GM18519 (cell line): ENCODE measurements around the gene SCARF2.
"Not testable (repeated sequence)": the region's sequence is repeated elsewhere in the genome, so short reads cannot be mapped to it uniquely, and the experiment has no call there.

Experiments
- ATAC-seq: cut with Tn5 transposase; IDR thresholded peaks from one replicate; pipeline ENCODE4 v1.9.1; 2021; ENCODE audit warnings: mild to moderate bottlenecking, moderate library complexity; ENCODE audit not compliant: unreplicated experiment, low FRiP score

Gene SCARF2

GRCh38 chr22:20464096-20464614 lies 26.5 kb upstream of the SCARF2 start:
- ATAC-seq = no peak

GRCh38 chr22:20463324-20464095 lies 25.9 kb upstream of the SCARF2 start:
- ATAC-seq = no peak

GRCh38 chr22:20459862-20460261 lies 22.2 kb upstream of the SCARF2 start:
- no peak for ATAC-seq

GRCh38 chr22:20459152-20459542 lies 21.5 kb upstream of the SCARF2 start:
- ATAC-seq = no peak

- no peak for ATAC-seq
These were observed 21.0 kb upstream of the SCARF2 start for GRCh38 chr22:20458530-20459151.

- no peak for ATAC-seq
These were observed 20.0 kb upstream of the SCARF2 start for GRCh38 chr22:20457506-20458240.

- ATAC-seq = no peak
These were observed 19.1 kb upstream of the SCARF2 start for GRCh38 chr22:20456722-20457076.

GRCh38 chr22:20456064-20456721 lies 18.6 kb upstream of the SCARF2 start:
- no peak for ATAC-seq

- no peak for ATAC-seq
These were observed 18.1 kb upstream of the SCARF2 start for GRCh38 chr22:20455709-20456063.

GRCh38 chr22:20453222-20453621 lies 15.6 kb upstream of the SCARF2 start:
- no peak for ATAC-seq

GRCh38 chr22:20451920-20452319 lies 14.3 kb upstream of the SCARF2 start:
- ATAC-seq = no peak

- ATAC-seq = not testable (repeated sequence)
These were observed 13.6 kb upstream of the SCARF2 start for GRCh38 chr22:20451129-20451778.

GRCh38 chr22:20450551-20450906 lies 12.9 kb upstream of the SCARF2 start:
- no peak for ATAC-seq

- no peak for ATAC-seq
These were observed 12.4 kb upstream of the SCARF2 start for GRCh38 chr22:20449819-20450550.

- no peak for ATAC-seq
These were observed 11.0 kb upstream of the SCARF2 start for GRCh38 chr22:20448630-20449029.

- ATAC-seq = no peak
These were observed 8.9 kb upstream of the SCARF2 start for GRCh38 chr22:20446383-20446970.

GRCh38 chr22:20444325-20444724 lies 6.7 kb upstream of the SCARF2 start:
- ATAC-seq = no peak

GRCh38 chr22:20442485-20443284 lies 5.1 kb upstream of the SCARF2 start:
- ATAC-seq = no peak
